NT2/D1 (cell line): ENCODE data around the gene POGZ.

ENCODE experiments used
- YY1 ChIP-seq: IDR thresholded peaks from 2 replicates; pipeline ENCODE4 v1.6.1; 2011; ENCODE audit not compliant: insufficient read length, insufficient read depth
- ZNF274 ChIP-seq: IDR thresholded peaks from 2 replicates; pipeline ENCODE4 v1.6.1; 2011; ENCODE audit warnings: mild to moderate bottlenecking, low read depth, low read length

DNA sequence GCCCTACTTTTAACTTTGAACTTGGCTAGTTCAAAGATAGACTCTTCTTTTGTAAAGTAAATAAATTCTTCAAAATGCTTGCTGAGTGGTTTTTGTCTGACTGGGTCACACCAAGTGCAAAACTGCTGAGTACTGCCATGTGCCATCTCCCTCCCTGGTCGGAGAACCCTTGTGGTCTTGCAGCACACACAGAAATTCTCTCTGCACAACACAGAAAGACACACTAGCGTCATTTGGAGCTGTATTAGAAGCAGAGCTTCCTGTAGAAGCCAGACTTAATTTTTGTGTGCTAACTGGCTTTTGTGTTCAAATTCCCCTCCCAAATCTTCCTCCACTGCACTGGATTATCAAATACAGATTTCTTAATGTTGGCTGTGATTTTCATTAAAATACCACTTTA, 57.4 kb downstream of the POGZ start:
- TF ChIP-seq ZNF274 (no peak), YY1 (no peak)
